Fibroblast of villous mesenchyme (primary cell): ENCODE measurements around the gene NYAP2. TPM values are rescaled to one million over a fixed set of nuclear protein-coding genes. Genes with fewer than 3 reads are reported as not detected.

ENCODE experiments used
- DNase-seq: peaks from one replicate; pipeline ENCODE4 v3.0.0-alpha.2; 2010; ENCODE audit warnings: low read depth
- H3K4me3 ChIP-seq: 2 replicates; pipeline ENCODE4 v1.5.1; 2011; ENCODE audit warnings: low read depth, mild to moderate bottlenecking, low read length
- total RNA-seq: library from RNA; depleted of rRNA; stranded (reverse); fragments of >200 nt; gene quantifications from 2 replicates; pipeline ENCODE4 v1.2.3, GENCODE V29; 2012
- TF ChIP-seq, protein P1 (sequence below): IDR thresholded peaks from 2 replicates; pipeline ENCODE4 v1.5.1; 2012; ENCODE audit warnings: low read depth, mild to moderate bottlenecking, low read length; ENCODE audit not compliant: insufficient read depth

Gene NYAP2
- total RNA-seq, 1 donor = not detected

DNA sequence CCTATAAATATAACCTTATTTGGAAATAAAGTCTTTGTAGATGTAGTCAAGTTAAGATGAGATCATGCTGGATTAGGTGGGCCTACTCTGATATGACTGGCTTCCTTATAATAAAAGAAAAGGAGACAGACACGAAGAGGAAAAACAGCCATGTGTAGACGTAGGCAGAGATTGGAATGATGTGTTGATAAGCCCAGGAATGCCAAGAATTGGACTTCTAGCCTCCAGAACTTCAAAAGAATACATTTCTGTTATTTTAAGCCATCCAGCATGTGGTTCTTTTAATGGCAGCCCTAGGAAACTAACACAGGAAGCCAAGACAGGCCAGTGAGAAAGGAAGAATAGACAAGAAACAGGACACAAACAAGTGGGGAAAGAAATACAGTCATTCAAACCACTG lies 68.6 kb downstream of the NYAP2 start:
- DNase-seq = no peak
- H3K4me3 ChIP-seq = no peak overlapping the region
- TF ChIP-seq, protein P1, sequence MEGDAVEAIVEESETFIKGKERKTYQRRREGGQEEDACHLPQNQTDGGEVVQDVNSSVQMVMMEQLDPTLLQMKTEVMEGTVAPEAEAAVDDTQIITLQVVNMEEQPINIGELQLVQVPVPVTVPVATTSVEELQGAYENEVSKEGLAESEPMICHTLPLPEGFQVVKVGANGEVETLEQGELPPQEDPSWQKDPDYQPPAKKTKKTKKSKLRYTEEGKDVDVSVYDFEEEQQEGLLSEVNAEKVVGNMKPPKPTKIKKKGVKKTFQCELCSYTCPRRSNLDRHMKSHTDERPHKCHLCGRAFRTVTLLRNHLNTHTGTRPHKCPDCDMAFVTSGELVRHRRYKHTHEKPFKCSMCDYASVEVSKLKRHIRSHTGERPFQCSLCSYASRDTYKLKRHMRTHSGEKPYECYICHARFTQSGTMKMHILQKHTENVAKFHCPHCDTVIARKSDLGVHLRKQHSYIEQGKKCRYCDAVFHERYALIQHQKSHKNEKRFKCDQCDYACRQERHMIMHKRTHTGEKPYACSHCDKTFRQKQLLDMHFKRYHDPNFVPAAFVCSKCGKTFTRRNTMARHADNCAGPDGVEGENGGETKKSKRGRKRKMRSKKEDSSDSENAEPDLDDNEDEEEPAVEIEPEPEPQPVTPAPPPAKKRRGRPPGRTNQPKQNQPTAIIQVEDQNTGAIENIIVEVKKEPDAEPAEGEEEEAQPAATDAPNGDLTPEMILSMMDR = no peak

DNA sequence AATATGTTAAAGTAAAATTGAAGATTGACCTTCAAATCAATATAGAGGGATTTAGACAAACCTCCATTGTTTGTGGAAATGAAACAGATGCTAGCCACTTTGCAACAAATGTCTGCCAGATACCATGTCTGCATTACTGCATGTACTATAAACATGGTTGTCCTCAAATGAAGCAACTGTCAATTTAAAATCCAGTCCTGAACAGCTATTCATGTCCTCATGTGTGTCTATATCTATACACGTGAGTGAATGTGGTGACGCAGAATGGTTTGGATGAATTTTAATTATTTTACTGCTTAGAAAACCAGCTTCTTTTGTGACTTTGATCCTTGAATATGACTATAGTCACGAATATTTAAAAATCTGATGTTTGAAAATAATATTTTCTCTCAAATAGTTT lies 71.5 kb downstream of the NYAP2 start:
- TF ChIP-seq, protein P1 = no peak
- DNase-seq = no peak

DNA sequence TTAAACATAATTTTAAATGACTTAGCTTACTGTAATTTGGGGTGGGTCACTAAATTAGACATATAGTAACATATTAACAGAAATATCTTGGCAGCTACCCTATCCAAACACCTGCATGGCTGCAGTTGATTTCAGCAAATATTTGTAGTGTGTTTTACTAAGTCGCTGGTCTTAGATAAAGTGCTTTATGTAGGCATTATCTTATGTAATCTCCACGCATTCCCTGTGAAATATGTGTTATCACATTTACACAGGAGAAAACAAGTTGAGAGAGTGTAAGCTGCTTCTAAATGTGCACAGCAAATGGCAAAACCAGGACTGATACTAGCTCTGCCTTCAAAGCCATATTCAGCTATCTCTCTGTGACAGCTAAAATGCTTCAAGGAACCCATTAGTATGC lies 72.0 kb downstream of the NYAP2 start:
- no peak for DNase-seq
- TF ChIP-seq, protein P1 = no peak

More for the DNA sequence above, 71.5 kb downstream of the NYAP2 start:
- H3K4me3 ChIP-seq = no peak overlapping the region

DNA sequence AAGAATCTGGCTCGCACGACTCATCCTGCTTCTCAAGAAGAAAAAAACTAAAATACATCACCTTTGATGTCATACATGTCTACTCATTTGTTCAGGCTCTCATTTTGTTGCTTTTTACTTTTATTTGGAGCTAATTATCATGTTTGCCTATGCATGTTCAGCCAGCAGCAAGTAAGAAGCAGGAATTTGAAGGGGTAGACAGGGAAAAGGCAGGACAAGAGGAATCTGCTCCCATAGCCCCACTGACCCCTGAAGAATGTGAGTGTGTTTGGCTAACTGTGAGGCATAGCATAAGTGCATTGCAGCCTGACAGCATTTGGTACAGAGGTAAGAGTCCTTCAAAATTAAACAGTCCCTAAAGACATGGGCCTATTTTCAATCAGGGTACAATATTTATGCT lies 72.7 kb downstream of the NYAP2 start:
- H3K4me3 ChIP-seq = no peak overlapping the region
- TF ChIP-seq, protein P1 = no peak
- DNase-seq = no peak

More for the DNA sequence above, 72.0 kb downstream of the NYAP2 start:
- no peak overlapping the region for H3K4me3 ChIP-seq

DNA sequence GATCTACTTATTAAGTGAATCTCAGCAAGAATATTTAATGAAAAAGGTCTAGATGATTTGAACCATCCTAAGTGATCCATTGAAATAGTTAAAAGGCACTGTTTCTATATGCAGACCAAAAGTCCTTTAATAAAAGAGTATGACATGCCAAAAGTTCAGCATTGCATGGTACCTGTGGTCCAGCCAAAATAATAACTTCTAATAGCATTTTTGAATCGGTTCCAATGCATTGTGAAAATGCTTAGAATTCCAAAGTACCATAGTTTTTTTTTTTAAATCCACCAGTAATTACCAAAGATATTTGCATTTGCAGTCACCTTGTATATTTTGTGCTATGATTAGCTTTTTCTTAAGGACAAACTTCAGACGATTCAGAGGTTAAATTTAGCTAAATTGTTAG lies 79.9 kb downstream of the NYAP2 start:
- no peak for DNase-seq
- no peak overlapping the region for H3K4me3 ChIP-seq
- TF ChIP-seq, protein P1 = no peak

DNA sequence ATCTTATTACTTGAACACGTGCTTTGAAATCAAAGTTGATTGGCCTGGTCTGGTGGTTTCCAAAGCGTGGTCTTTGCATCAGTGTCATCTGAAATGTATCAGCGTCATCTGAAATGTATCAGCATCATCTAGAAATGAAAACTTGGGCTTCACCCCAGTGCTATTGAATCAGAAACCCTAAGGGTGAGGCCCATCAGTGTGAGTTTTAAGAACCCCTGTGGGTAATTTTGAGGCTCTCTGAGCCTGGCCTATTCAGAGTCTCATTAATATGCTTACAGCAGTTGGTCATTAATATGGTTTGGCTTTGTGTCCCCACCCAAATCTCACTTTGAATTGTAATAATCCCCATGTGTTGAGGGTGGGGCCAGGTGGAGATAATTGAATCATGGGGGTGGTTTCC lies 85.2 kb downstream of the NYAP2 start:
- no peak for DNase-seq
- H3K4me3 ChIP-seq = no peak overlapping the region
- TF ChIP-seq, protein P1 = no peak

DNA sequence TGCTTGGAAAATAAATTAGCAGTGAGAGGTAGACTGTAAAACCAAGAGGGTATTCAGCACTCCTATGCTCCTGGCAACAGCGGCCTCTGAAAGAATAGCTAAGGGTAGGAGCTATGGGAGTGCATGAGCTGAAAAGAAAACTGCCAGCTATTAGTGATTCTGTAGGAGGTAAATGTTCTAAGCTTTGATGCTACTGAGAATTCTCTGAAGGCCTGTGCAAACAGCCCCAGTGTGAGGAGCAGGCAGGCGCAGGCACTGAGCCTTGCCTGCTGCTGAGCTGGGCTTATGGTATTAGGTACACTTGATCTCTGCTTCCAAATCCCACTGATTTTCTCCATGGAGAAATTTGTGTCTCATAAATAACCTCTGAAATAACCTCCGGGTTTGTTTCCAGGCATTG lies 86.7 kb downstream of the NYAP2 start:
- no peak for DNase-seq
- TF ChIP-seq, protein P1 = no peak

More for the DNA sequence above, 86.7 kb downstream of the NYAP2 start:
- no peak overlapping the region for H3K4me3 ChIP-seq
